Measurements from ENCODE around the gene RALA.
A peak's percentile ranks its signal among the peaks of the same experiment; 100 is the strongest.

The RALA gene

DNA sequence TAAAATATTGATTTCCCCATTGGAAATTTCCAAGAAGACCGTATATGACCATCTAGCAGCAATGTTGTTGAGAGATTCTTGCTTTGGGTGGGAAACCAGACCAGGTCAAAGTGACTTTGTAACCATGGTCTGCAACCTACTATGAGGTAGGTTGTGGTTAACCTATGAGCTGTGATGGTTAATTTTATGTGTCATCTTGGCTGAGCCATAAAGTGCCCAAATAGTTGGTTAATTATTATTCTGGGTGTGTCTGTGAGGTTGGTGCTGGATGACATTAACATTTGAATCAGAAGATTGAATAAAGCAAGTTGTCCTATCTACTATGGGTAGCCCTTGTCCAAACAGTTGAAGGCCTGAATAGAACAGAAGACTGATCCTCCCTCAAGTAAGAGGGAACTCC is 18.3 kb upstream of the RALA start:
- H3K36me3 Mint-ChIP-seq (ENCODE audit: low read depth), result peaks cover 9% of the 10 kb centered on the region
- H3K4me1 Mint-ChIP-seq (ENCODE audit: low read depth), result peaks cover 46% of the 10 kb centered on the region
- no peak overlapping the region for H3K27ac Mint-ChIP-seq
- peaks cover 19% of the 10 kb centered on the region for H3K9me3 Mint-ChIP-seq
- no peak overlapping the region for H3K4me3 Mint-ChIP-seq
- peaks cover 17% of the 10 kb centered on the region for H3K27me3 Mint-ChIP-seq (ENCODE audit: low read depth)

DNA sequence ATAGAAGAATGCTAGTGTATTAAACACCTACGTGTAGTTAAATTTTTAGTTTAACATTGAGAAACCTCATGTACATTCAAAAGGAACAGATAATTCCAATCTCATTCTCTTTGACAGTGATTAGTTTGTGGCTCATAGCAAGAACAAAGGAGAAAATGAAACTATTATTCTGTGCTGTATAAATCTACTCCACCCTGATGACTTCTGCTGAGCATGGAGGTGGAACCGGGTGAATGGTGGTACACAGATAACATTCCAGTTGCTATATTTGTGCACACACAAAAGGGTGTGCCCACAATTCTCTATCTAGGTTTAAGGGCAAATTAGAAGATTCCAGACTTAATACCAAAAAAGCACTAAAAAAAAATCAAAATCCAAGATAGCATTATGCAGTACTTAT is 17.0 kb upstream of the RALA start:
- no peak overlapping the region for H3K4me3 Mint-ChIP-seq
- peaks cover 12% of the 10 kb centered on the region for H3K36me3 Mint-ChIP-seq (ENCODE audit: low read depth)
- peaks cover 46% of the 10 kb centered on the region for H3K4me1 Mint-ChIP-seq (ENCODE audit: low read depth)
- H3K9me3 Mint-ChIP-seq, result peaks cover 19% of the 10 kb centered on the region
- H3K27ac Mint-ChIP-seq, result no peak overlapping the region
- H3K27me3 Mint-ChIP-seq (ENCODE audit: low read depth), result peaks cover 22% of the 10 kb centered on the region

DNA sequence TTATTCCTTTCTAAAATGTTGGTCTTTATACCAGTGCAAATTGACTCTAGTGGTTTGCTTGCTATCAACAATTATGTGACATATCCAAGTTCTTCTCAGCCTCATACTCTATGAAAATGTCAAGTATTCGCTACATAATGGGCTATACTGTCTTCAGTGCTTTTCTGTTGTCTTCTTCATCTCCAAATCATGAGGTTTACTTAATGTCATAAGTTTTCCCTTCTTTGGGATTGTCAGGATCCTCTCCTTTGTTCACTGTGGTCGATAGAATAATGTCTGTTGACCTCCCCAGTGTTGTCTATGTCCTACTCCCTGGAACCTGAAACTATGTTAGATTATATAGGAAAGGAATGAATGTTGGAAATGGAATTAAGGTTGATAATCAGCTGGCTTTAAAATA is 16.4 kb upstream of the RALA start:
- Mint-ChIP-seq H3K27me3 (ENCODE audit: low read depth) (peaks cover 22% of the 10 kb centered on the region), H3K9me3 (peaks cover 19% of the 10 kb centered on the region), H3K4me3 (no peak overlapping the region), H3K4me1 (ENCODE audit: low read depth) (peaks cover 46% of the 10 kb centered on the region), H3K27ac (no peak overlapping the region), H3K36me3 (ENCODE audit: low read depth) (peaks cover 12% of the 10 kb centered on the region)

DNA sequence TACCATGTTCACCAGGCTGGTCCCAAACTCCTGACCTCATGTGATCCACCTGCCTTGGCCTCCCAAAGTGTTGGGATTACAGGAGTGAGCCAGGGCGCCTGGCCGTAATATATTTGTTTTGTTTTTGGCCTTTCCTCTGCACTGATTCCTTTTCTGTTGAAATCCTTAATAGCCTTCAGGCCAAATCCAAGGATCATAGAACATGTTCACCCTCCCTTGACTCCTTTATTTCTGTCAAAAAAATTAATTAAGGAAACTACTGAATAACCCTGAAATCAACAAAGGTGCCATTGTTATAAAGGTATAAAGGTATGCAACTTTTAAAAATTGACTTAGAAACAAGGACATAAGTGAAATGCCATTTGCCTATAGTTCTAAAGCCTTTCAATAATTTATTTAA is 15.5 kb upstream of the RALA start:
- Mint-ChIP-seq H3K4me1 (ENCODE audit: low read depth) (peaks cover 46% of the 10 kb centered on the region), H3K27ac (no peak overlapping the region), H3K9me3 (peaks cover 19% of the 10 kb centered on the region), H3K27me3 (ENCODE audit: low read depth) (peaks cover 22% of the 10 kb centered on the region), H3K4me3 (peak overlapping the region; percentile 32), H3K36me3 (ENCODE audit: low read depth) (peaks cover 12% of the 10 kb centered on the region)

DNA sequence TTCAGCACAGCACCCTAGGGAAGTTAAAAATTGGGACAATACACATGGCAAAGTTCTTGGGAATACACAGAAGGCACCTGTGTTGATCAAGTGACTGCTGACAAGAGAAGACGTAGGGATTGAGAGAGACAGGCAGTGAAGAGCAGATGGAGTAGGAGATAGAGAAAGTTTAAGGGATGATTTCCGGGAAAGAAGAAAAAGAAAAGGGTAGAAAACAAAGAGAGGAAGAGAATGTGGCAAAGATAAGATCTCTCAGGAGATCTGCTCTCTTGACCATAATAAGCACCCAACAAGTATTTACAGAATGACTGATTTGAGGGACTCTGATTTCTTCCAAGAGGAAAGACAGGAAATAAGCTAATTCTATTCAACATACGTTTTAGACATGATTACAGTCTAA is 15.1 kb upstream of the RALA start:
- H3K4me1 Mint-ChIP-seq (ENCODE audit: low read depth), result peaks cover 46% of the 10 kb centered on the region
- H3K4me3 Mint-ChIP-seq, result peak overlapping the region; percentile 32
- peaks cover 12% of the 10 kb centered on the region for H3K36me3 Mint-ChIP-seq (ENCODE audit: low read depth)
- H3K27ac Mint-ChIP-seq, result peak overlapping the region; percentile 3
- H3K9me3 Mint-ChIP-seq, result peaks cover 19% of the 10 kb centered on the region
- H3K27me3 Mint-ChIP-seq (ENCODE audit: low read depth), result peaks cover 22% of the 10 kb centered on the region

DNA sequence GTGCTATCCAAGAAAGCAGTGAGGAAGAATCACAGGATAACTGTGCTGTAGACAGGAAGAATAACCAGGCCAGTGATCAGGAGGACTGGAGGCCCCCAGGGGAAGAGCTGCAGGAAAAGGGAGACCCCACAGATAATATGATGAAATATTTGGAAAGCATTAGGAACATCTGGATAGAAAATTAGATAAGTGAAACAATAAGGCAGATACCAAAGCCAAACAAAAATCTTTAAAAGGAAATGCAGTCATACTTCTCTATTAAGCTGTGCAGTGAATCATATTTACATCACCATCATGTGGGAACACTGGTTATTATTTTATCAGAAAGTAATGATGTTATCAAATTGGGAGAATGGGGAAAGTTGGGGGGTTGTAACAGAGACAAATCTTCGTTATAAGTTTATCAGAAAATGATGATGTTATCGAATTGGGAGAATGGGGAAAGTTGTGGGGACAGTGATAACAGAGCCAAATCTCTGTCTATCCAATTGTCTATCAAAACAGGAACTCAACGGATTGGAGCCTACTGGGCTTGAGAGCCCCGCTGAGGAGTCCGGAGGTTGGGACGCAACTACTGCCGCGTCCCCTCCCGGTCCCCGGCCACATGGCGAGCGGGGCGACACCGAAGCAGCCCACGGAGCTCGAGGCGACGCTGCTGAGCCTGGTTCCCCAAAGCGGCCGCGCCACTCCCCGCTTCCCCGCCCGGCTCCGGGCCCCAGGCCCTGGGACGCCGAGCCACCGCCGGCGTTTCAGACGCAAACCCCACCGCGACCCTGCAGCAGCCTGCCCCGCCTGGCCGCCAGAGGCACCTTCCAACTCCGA is 14.0 kb upstream of the RALA start:
- Mint-ChIP-seq H3K27me3 (ENCODE audit: low read depth) (peaks cover 15% of the 10 kb centered on the region), H3K36me3 (ENCODE audit: low read depth) (peaks cover 12% of the 10 kb centered on the region), H3K27ac (no peak overlapping the region), H3K9me3 (peaks cover 12% of the 10 kb centered on the region), H3K4me1 (ENCODE audit: low read depth) (peaks cover 42% of the 10 kb centered on the region), H3K4me3 (peak overlapping the region; percentile 44)

DNA sequence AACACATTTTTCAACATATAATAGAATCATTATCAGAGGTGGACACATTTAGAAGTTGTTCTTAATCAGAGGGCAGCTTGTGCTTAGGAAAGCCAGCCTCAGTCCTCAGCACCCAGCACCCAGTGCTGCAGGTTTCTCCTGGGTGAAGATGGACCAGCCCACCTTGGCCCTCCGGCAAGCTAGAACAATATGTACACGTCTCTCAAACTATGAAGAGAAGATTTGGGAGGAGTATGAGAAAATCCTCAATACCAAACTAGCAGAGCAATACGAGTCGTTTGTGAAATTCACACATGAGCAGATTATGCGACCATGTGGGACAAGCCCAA is 13.5 kb upstream of the RALA start:
- H3K4me1 Mint-ChIP-seq (ENCODE audit: low read depth), result peaks cover 39% of the 10 kb centered on the region
- no peak overlapping the region for H3K4me3 Mint-ChIP-seq
- peaks cover 10% of the 10 kb centered on the region for H3K36me3 Mint-ChIP-seq (ENCODE audit: low read depth)
- H3K27ac Mint-ChIP-seq, result no peak overlapping the region
- H3K27me3 Mint-ChIP-seq (ENCODE audit: low read depth), result peaks cover 15% of the 10 kb centered on the region
- H3K9me3 Mint-ChIP-seq, result peaks cover 8% of the 10 kb centered on the region

DNA sequence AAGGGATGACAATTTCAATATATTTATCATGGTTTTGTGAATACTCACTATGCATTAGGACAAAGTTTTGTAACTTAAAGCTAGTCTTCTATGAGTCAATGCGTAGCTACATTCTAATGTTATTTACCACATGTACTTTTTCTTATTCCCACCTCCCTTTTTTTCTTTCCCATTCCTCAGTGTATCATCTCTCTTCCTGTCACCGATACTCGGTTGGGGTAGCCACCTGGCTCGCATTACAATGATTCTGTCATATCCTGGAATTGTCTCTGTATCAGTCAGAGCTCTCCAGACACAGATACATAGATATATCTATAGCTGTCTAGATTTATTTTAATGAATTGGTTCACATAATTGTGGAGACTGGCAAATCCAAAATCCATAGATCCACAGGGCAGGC is 9.8 kb upstream of the RALA start:
- H3K27ac Mint-ChIP-seq, result no peak overlapping the region
- H3K27me3 Mint-ChIP-seq (ENCODE audit: low read depth), result peaks cover 32% of the 10 kb centered on the region
- H3K4me1 Mint-ChIP-seq (ENCODE audit: low read depth), result peaks cover 10% of the 10 kb centered on the region
- H3K36me3 Mint-ChIP-seq (ENCODE audit: low read depth), result peaks cover 4% of the 10 kb centered on the region
- no peak overlapping the region for H3K4me3 Mint-ChIP-seq
- no peaks in the 10 kb centered on the region for H3K9me3 Mint-ChIP-seq

DNA sequence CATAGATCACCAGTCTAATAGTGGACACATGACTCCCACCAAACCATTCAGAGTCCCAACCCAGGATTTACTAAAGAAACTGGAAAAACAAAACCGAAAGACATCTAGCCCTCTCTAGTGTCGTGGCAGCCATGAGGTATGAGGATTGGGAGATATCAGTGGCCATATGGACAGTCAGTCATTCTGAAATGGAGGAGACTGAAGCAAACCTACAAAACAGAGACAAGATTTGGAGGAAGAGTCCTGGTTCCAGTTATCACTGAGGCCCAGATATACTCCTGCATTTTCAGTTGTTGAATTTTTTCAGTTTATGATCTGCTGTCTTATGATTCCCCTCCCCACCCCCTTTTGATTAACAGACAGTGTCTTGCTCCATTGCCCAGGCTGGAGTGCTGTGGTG is 9.1 kb upstream of the RALA start:
- no peaks in the 10 kb centered on the region for H3K9me3 Mint-ChIP-seq
- peaks cover 4% of the 10 kb centered on the region for H3K36me3 Mint-ChIP-seq (ENCODE audit: low read depth)
- H3K4me3 Mint-ChIP-seq, result no peak overlapping the region
- H3K27me3 Mint-ChIP-seq (ENCODE audit: low read depth), result peaks cover 27% of the 10 kb centered on the region
- no peak overlapping the region for H3K27ac Mint-ChIP-seq
- H3K4me1 Mint-ChIP-seq (ENCODE audit: low read depth), result peaks cover 5% of the 10 kb centered on the region

DNA sequence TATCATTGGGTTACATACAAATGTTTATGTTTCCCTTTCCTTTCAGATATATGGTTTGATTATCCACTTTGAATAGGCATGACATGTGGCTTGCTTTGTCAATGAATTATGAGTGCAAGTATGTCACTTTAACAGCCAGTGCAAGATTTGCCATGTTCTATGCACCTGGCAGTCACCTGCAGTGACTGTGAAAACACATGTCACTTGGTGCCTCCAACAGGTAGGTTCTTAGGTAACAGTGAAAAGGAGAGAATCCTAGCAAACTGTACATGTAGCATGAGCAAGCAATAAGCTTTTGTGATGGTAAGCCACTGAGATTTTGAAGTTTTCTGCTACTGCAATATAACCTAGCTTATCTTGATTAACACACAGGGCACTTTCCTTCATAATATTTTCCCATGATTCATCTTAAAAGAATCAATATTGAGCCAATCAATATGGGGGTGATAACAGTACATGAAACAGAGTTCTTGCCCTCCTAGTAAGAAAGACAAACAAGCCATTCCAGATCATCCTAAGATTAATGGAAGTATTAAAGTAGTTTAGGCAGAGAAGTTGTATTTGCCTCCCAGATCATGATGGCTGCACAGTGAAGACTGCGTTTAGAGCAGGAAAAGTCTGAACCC is 7.9 kb upstream of the RALA start:
- peaks cover 2% of the 10 kb centered on the region for H3K4me1 Mint-ChIP-seq (ENCODE audit: low read depth)
- H3K27ac Mint-ChIP-seq, result no peak overlapping the region
- H3K9me3 Mint-ChIP-seq, result no peaks in the 10 kb centered on the region
- peaks cover 21% of the 10 kb centered on the region for H3K27me3 Mint-ChIP-seq (ENCODE audit: low read depth)
- H3K4me3 Mint-ChIP-seq, result no peak overlapping the region
- H3K36me3 Mint-ChIP-seq (ENCODE audit: low read depth), result peaks cover 2% of the 10 kb centered on the region

DNA sequence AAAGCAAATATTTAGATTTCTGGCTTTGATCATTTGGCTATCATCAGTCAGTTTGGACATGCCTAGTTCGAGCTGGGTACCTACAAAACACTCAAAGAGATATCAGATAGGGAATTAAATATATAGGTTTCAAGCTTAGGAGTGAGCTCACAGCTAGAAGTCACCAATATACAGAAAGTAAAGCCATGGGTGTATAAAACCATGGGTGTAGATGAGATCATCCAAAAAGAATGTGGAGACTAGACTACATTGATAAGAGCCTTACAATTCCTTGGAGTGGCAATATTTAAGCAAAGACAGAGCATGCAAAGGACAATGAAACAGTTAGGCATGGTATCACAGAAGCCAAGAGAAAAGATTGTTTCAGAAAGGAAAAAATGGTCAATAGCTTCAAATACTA is 7.2 kb upstream of the RALA start:
- Mint-ChIP-seq H3K4me3 (no peak overlapping the region), H3K4me1 (ENCODE audit: low read depth) (peaks cover 2% of the 10 kb centered on the region), H3K9me3 (no peaks in the 10 kb centered on the region), H3K27ac (no peak overlapping the region), H3K36me3 (ENCODE audit: low read depth) (no peaks in the 10 kb centered on the region), H3K27me3 (ENCODE audit: low read depth) (peaks cover 17% of the 10 kb centered on the region)

DNA sequence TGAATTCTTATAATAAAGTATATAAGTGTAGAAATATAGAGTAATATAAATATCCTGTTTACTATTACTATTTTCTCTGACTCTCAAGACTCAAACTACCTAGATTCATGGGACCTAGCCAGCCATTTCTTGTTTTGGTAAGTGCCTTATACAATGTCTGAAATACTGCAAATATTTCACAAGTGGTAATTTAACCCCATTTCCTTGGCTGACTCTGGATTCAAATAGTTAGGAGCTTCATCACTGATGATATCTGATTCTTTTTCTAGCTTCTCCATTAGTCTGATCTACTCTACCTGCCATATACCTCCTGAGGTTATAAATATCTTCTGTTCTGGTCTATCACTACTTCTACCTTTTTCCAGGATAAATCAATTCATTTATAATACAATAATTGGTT is 6.4 kb upstream of the RALA start:
- H3K27me3 Mint-ChIP-seq (ENCODE audit: low read depth), result peaks cover 17% of the 10 kb centered on the region
- no peak overlapping the region for H3K27ac Mint-ChIP-seq
- peaks cover 6% of the 10 kb centered on the region for H3K4me1 Mint-ChIP-seq (ENCODE audit: low read depth)
- no peaks in the 10 kb centered on the region for H3K9me3 Mint-ChIP-seq
- no peak overlapping the region for H3K4me3 Mint-ChIP-seq
- H3K36me3 Mint-ChIP-seq (ENCODE audit: low read depth), result peaks cover 2% of the 10 kb centered on the region

DNA sequence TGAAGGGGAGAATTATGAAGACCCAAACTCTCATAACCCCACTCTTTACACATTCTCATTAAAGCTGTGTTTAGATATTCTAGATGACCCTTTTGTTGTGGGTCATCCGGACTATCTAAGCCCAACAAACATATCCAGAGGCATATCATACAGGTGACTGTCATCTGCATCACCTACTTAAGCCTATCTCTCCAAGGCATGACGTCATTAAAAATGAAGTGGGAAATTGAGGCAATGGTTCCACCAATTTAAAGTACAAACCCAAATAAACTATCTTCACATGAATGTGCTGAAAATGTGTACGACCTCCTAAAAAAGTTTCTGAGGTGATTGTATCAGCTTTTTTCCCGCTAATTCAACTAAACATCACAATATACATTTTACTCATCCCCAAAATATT is 4.5 kb upstream of the RALA start:
- Mint-ChIP-seq H3K4me3 (no peak overlapping the region), H3K4me1 (ENCODE audit: low read depth) (peaks cover 13% of the 10 kb centered on the region), H3K36me3 (ENCODE audit: low read depth) (peaks cover 3% of the 10 kb centered on the region), H3K27me3 (ENCODE audit: low read depth) (peaks cover 17% of the 10 kb centered on the region), H3K9me3 (no peaks in the 10 kb centered on the region), H3K27ac (no peak overlapping the region)

DNA sequence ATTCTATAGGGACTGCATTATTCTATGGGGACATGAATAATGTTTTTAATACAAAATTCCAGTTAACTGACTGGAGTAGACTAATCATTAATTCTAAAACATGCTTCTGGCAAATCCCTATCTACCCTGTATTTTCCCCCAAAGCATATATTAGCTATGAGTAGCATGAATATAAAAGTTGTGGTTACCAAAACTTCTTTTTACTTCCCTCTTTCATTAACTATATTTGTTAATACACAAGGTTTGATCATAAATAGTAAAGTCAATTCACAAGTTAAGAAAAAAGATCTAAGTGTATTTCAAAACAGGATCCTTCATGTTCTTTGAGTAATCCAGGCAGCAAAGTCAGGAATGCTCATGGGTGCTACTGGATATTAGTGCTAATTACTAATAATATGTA is 2.9 kb upstream of the RALA start:
- H3K9me3 Mint-ChIP-seq, result no peaks in the 10 kb centered on the region
- H3K4me1 Mint-ChIP-seq (ENCODE audit: low read depth), result peaks cover 25% of the 10 kb centered on the region
- H3K27me3 Mint-ChIP-seq (ENCODE audit: low read depth), result peaks cover 15% of the 10 kb centered on the region
- peaks cover 12% of the 10 kb centered on the region for H3K36me3 Mint-ChIP-seq (ENCODE audit: low read depth)
- H3K27ac Mint-ChIP-seq, result no peak overlapping the region
- no peak overlapping the region for H3K4me3 Mint-ChIP-seq

DNA sequence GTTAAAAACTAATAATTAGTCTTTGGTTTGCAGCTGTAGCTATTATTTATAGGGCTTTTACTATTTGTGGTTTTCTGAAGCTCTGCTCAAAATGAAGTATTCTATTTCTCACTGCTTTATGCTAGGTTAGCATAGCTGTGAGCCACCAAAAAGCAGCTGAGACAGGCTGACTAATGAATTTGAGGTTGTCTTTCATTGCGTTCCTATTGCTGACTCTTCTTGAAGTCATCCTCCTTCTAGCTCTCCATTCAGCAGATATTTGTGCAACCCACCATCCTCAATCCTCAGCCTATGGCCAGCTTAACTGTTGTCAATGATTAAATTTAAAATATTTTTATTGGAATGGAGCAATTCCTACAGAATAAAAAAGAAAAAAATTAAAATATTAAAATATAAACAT is 2.1 kb upstream of the RALA start:
- H3K4me1 Mint-ChIP-seq (ENCODE audit: low read depth), result peaks cover 28% of the 10 kb centered on the region
- H3K4me3 Mint-ChIP-seq, result no peak overlapping the region
- H3K36me3 Mint-ChIP-seq (ENCODE audit: low read depth), result peaks cover 12% of the 10 kb centered on the region

More for the DNA sequence above, 2.1 kb upstream of the RALA start:
- H3K27ac Mint-ChIP-seq, result no peak overlapping the region
- peaks cover 7% of the 10 kb centered on the region for H3K27me3 Mint-ChIP-seq (ENCODE audit: low read depth)
- H3K9me3 Mint-ChIP-seq, result no peaks in the 10 kb centered on the region

All from T-helper 1 cell treated with Interleukin-12 subunit alpha and Interleukin-12 subunit beta and Interleukin-4 antibody, amounts not matched to agents 30 μg/mL and 1 μg/mL, for 36 hours (primary cell).